Upper lobe of left lung (tissue), 4 donors: Measurements from ENCODE around the gene PITX1.

Source experiments
- POLR2A ChIP-seq, 4 donors: fragments of 450-650 bp; IDR thresholded peaks; one replicate each; pipeline ENCODE4 v1.5.1; 2016 to 2017; ENCODE audit warnings: antibody characterized with exemption in 4 of 4, mild to moderate bottlenecking in 2 of 4
- POLR2AphosphoS5 ChIP-seq, 2 donors: sonication (generic); formaldehyde crosslinking; IDR thresholded peaks; one replicate each; pipeline ENCODE4 v1.5.1; 2017; ENCODE audit warnings: antibody characterized with exemption in 2 of 2
- TF ChIP-seq, protein P1 (sequence below), 6 experiments: fragments of 450-650 bp in 4 of 6; fragments of 200-600 bp in 2 of 6; sonication (generic) in 2 of 6; IDR thresholded peaks; one replicate each; pipeline ENCODE4 v1.5.1; 2016 to 2019; ENCODE audit warnings: antibody characterized with exemption in 6 of 6

- TF ChIP-seq, protein P1, sequence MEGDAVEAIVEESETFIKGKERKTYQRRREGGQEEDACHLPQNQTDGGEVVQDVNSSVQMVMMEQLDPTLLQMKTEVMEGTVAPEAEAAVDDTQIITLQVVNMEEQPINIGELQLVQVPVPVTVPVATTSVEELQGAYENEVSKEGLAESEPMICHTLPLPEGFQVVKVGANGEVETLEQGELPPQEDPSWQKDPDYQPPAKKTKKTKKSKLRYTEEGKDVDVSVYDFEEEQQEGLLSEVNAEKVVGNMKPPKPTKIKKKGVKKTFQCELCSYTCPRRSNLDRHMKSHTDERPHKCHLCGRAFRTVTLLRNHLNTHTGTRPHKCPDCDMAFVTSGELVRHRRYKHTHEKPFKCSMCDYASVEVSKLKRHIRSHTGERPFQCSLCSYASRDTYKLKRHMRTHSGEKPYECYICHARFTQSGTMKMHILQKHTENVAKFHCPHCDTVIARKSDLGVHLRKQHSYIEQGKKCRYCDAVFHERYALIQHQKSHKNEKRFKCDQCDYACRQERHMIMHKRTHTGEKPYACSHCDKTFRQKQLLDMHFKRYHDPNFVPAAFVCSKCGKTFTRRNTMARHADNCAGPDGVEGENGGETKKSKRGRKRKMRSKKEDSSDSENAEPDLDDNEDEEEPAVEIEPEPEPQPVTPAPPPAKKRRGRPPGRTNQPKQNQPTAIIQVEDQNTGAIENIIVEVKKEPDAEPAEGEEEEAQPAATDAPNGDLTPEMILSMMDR (IDR thresholded peaks at IDR 0.05): no peak
- TF ChIP-seq POLR2AphosphoS5 (IDR thresholded peaks at IDR 0.05) (no peak), POLR2A (IDR thresholded peaks at IDR 0.05) (no peak)
These were observed 15.6 kb downstream of the PITX1 start for GRCh38 chr5:135018457-135018856.
